SK-MEL-5 (cell line): ENCODE measurements around the gene USP47. TPM values are rescaled to one million over a fixed set of nuclear protein-coding genes. Genes with fewer than 3 reads are reported as not detected.

Experiments used
- DNase-seq: peaks from one replicate; pipeline ENCODE4 v3.0.0-alpha.2; 2016; ENCODE audit warnings: low read depth, low spot score
- in situ Hi-C: cut with HindIII; loops from 2 replicates; pipeline ENCODE4 v1.10.0; 2016; ENCODE audit warnings: low sequenced_read_pairs, high pct_unique_total_duplicates, low pct_unique_long_range_greater_than_20kb
- total RNA-seq: library from RNA; depleted of rRNA; stranded (reverse); fragments of >200 nt; shearing (Covaris generic); gene quantifications from 2 replicates; pipeline ENCODE4 v1.2.3, GENCODE V29; 2014; rRNA removed

The USP47 gene
- total RNA-seq, 1 experiment from 2014 or later, result 32.6 TPM

DNA sequence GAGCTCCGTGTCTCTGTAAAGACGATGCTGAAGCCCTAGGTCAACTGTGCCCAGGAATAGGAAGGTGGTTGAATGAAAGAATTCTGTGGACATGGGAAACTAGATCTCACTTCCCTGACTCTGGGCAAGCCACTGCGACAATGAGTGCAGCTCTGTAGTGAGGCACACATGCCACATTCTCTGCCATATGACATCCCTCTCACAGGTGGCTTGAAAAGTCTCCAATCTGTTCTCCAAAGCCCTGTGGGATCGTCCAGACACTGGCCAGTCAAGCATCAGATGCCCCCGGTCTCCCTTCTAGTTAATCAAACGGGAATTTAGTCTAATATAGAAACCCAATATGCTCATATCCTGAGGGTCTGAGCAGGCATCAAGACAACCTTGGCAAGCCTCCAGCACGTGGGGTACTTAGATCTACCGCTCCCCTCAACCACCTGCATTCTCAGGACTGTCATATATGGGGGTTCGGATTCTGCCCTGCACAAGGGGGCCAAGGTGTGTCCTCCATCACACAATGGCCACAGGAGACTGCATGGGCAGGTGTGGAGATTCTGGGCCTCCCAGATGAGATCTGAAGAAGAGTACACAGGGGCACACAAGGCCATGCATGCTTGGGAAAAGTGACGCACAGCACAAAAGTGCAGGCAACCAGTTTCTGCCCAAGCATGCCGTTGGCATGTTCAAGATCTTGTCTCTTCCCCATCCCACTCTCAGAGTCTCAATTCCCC lies 154.7 kb downstream of the USP47 start:
- in situ Hi-C loops, result no loop called here
- DNase-seq, result no peak

DNA sequence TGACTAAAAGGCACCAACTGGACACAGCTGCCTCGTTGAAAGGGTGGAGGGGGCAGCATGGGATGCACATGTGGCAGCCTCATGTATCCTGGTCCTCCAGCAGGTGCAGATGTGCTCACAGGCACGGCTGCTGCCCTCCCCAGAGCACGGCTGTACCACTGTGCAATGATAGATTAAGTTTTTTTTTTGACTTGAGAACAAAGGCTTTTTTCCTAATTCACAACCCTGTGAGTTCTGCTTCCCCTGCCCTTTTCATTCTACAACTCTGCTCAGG lies 155.2 kb downstream of the USP47 start:
- in situ Hi-C loops, result no loop called here
- no peak for DNase-seq

- no peak for DNase-seq
- in situ Hi-C loops, result no loop called here
These were observed 156.5 kb downstream of the USP47 start for GRCh38 chr11:11998091-11998781.

DNA sequence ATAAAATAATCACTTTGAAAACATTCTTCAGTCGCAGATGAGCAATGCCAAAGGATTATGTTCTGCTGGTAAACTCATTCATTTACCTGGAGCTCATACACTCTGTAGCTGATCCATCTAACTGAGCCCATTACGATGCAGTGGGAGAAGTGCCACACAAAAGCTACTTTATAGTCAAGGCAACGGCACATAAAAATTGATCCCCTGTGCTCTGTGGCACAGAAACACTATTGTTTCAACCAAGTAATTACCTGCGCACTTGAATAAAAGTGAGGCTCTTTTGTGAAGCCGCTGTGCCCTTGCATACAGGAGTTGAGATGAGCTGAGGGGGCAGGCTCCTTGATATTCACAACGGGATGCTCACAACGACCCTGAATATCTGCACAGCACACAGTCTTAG lies 159.4 kb downstream of the USP47 start:
- DNase-seq, result peak; percentile 18
- in situ Hi-C loops, result no loop called here

DNA sequence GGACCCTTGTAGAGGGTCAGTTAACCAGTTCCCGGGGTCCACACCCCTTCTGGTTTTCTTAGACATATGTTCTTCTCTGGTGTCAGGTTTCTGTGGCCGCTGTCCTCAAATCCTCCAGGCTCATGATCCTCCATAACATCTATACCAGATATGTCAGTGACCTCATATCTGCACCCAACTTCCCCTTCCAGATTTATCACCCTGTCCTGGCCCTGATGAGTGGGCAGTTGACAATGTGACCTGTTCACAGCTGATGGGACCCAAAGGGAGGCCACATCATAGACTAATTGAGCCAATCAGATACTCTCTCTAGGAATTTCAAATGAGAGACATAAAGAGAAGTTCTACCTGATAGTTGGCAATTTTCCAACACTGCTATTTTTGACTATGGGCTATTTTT lies 161.6 kb downstream of the USP47 start:
- in situ Hi-C loops, result no loop called here

GRCh38 chr11:12003815-12004214 lies 162.0 kb downstream of the USP47 start:
- DNase-seq, result no peak
- in situ Hi-C loops, result no loop called here

More for the DNA sequence above, 161.6 kb downstream of the USP47 start:
- DNase-seq, result no peak

GRCh38 chr11:12005061-12005460 lies 163.3 kb downstream of the USP47 start:
- in situ Hi-C loops, result no loop called here
- DNase-seq, result no peak

GRCh38 chr11:12005476-12005875 lies 163.7 kb downstream of the USP47 start:
- in situ Hi-C loops, result no loop called here
- DNase-seq, result no peak

GRCh38 chr11:12006552-12007229 lies 164.9 kb downstream of the USP47 start:
- in situ Hi-C loops, result no loop called here

GRCh38 chr11:12007230-12007593 lies 165.4 kb downstream of the USP47 start:
- in situ Hi-C loops, result no loop called here
- no peak for DNase-seq

More at GRCh38 chr11:12006552-12007229, 164.9 kb downstream of the USP47 start:
- DNase-seq, result no peak

- in situ Hi-C loops, result no loop called here
These were observed 166.3 kb downstream of the USP47 start, which contains the start of gene DKK3 for GRCh38 chr11:12007769-12008737. Gene DKK3 (minus strand): TSS chr11:12008626. CDS start chr11:12008582, 44 bp downstream.

More at GRCh38 chr11:12007769-12008737, 166.3 kb downstream of the USP47 start, which contains the start of gene DKK3:
- DNase-seq, result no peak

Other genes with a start within 250 kb of the USP47 start
- 3.4 and 4.1 TPM in 2 replicates for gene GALNT18, start 220.0 kb upstream of the USP47 start, total RNA-seq
- 1.1 and 3.1 TPM in 2 replicates for gene DKK3, start 166.7 kb downstream of the USP47 start, total RNA-seq